ENCODE data around the gene ZFYVE21.
"Not testable (repeated sequence)": the region's sequence is repeated elsewhere in the genome, so short reads cannot be mapped to it uniquely, and the experiment has no call there.

ZFYVE21 gene

DNA sequence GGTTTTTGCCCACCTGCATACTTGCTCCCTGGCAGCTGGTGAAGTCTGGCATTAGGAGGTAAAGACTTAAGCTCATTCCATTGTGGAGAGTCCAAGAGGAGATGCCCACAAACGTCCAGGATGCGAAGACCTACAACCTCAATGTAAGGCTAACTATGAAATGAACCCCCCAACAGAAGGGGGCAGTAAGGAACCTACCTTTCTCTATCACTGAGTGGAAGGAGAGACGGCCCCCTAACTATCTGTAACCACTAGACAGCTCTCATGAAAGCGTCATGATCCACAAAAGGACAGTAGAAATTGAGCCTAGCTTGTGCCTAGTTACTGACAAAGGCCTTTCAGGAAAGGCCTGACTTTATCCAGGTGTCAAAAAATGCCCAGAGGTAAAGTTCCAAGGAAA is 55.3 kb downstream of the ZFYVE21 start:
- FAIRE-seq = no peak

DNA sequence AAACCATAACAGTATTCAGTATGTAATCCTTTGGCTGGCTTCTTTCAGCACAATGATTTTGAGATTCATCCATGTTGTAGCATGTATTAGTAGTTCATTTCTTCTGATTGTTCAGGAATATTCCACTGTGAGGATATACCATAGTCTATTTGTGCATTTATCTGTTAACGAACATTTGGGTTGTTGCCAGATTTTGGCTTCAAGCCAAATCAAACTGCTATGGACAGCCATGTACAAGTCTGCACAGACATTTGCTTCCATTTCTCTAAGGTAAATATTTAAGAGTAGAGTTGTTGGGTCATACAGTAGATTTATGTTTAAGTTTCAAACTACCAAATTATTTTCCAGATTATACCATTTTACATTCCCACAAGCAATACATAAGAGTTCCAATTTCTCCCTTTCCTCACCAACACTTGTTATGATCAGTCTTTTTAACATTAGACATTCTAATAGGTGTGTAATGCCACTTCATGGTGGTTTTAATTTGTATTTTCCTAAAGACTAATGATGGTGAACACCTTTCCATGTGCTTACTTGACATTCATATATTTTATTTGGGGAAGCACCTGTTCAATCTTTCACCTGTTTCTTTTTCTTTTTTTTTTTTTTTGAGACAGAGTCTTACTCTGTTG is 56.6 kb downstream of the ZFYVE21 start:
- no peak for FAIRE-seq

DNA sequence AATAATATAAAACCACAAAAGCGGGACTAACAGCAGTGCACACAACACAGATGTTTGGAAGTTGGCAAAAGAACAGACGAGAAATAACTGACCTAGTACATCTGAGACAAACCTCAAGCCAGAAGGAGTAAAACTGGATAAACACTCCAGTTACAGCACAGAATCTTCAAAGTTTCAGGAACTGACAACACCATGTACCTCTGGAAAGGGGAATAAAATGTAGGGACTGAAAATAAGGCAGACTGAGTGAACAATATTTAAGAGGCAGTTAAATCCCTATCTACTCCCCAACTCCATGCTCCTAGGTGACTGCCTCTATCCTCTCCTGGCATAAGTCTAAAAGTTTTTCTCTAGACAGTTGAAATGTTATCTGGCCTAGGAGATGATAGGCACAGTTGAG is 57.9 kb downstream of the ZFYVE21 start:
- FAIRE-seq = no peak

DNA sequence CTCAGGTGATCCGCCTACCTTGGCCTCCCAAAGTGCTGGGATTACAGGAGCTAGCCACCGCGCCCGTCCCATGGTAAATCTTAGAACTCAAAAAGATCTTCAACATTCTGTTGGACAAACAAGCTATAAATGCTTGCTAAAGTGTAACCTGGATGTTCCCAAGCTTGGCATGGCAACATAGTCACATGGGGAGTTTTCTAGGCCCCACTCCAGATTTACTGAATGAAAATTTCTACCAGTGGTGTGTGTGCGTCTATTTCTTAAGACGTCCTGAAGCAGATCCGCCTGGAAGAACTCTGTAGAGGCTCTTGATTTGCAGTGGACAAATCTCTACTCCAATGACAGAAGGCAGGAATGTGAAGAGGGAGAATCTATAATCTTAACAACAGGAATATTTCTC is 59.9 kb downstream of the ZFYVE21 start:
- FAIRE-seq = no peak

DNA sequence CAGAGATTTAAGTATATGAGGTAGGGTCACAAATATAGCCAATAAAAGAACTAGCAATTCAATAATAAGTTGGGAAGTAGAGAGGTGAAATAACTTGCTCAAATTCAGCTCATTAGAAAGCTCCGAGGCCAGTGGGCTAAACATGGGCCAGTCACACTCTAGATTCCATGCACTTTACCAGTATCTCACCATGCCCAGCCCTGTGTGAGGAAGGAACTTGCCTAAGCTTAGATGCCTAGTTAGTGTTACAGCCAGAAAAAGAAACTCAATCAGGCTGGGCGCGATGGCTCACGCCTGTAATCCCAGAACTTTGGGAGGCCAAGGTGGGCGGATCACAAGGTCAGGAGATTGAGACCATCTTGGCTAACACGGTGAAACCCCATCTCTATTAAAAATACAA is 60.7 kb downstream of the ZFYVE21 start:
- FAIRE-seq = not testable (repeated sequence)

DNA sequence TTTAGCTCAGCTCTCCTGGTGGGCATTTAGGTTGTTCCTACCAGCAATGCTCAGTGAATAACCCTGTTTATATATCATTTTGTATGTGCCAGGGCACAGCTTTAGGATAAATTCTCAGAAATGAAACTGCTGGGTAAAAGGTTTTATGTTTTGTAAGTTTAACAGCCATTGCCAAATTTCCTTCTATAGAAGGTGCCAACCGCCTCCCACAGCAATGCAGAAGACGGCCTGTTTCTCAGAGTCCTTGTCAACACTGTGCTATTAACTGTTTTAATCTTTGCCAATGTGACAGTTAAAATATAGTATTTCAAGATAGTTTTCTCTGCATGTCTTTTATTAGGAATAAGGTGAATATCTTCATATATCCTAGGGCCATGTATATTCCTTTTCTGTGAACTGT is 66.8 kb downstream of the ZFYVE21 start:
- FAIRE-seq = no peak
